Adrenal gland (tissue), 12 donors: ENCODE results near the gene ZNF236. TPM values are rescaled to one million over a fixed set of nuclear protein-coding genes. Genes with fewer than 3 reads are reported as not detected.

Source experiments
- DNase-seq, 7 donors: peaks; one replicate each; pipeline ENCODE4 v3.0.0-alpha.2; 2019 to 2020
- H3K27ac ChIP-seq, 5 donors: fragments of 200-600 bp; sonication (generic) in 4 of 5; 1 replicate in 3 of 5; 2 replicates in 2 of 5; pipeline versions ENCODE4 v1.5.1 to v1.8.0; 2016 to 2020; ENCODE audit warnings: mild to moderate bottlenecking in 1 of 5
- H3K27me3 ChIP-seq: fragments of 200-600 bp; 2 replicates; pipeline ENCODE4 v1.8.0; 2021
- H3K36me3 ChIP-seq, 2 donors: fragments of 200-600 bp; replicated peaks in 1 of 2; 1 replicate in 1 of 2; 2 replicates in 1 of 2; pipeline versions ENCODE4 v1.5.1 to v1.8.0; 2018 to 2022
- H3K4me1 ChIP-seq, 2 donors: fragments of 200-600 bp; replicated peaks in 1 of 2; 1 replicate in 1 of 2; 2 replicates in 1 of 2; pipeline versions ENCODE4 v1.5.1 to v1.8.0; 2018 to 2021
- H3K4me3 ChIP-seq, 4 donors: fragments of 200-600 bp; sonication (generic) in 3 of 4; one replicate each; pipeline ENCODE4 v1.5.1; 2016 to 2018
- H3K9me3 ChIP-seq, 3 donors: fragments of 200-600 bp; sonication (generic) in 1 of 3; replicated peaks in 1 of 3; 1 replicate in 2 of 3; 2 replicates in 1 of 3; pipeline versions ENCODE4 v1.5.1 to v1.8.0; 2016 to 2021
- POLR2A ChIP-seq, 2 donors: fragments of 450-650 bp; IDR thresholded peaks; one replicate each; pipeline ENCODE4 v1.6.1; 2017; ENCODE audit warnings: antibody characterized with exemption in 2 of 2, mild to moderate bottlenecking in 2 of 2, moderate library complexity in 1 of 2
- WGBS, 4 donors: extraction: QIAGEN DNeasy Blood & Tissue Kit in 2 of 4; methylation state at CpG; one replicate each; pipeline versions ENCODE4 v1.1.5 to v1.1.7; 2013 to 2017; 5-methylcytosine and 5-hydroxymethylcytosine counted together
- intact Hi-C, 2 donors: fragments of 100-400 bp; cut with DNase I; formaldehyde crosslinking; loops; one replicate each; pipeline versions ENCODE4 v1.14.1 to v1.15.0; 2022 to 2023
- polyA plus RNA-seq, 3 donors: library from polyadenylated mRNA; stranded (reverse); fragments of 200-250 nt in 2 of 3; fragments of 350-450 nt in 1 of 3; fragmentation: Illumina TruSeq in 1 of 3; extraction: RNeasy Lipid Tissue Mini Kit (QIAGEN cat#74804) in 1 of 3; gene quantifications; one replicate each; pipeline ENCODE4 v1.2.3, GENCODE V29; 2013 to 2014
- total RNA-seq, 9 donors: library from RNA; depleted of rRNA in 4 of 9; stranded (reverse); fragments of >200 nt in 4 of 9; fragments of 120-200 nt in 1 of 9; fragmentation: NEBNext Ultra II Directional in 1 of 9; extraction: Animal tissue kit (Norgen Biotek cat#: 25700) in 1 of 9; gene quantifications; one replicate each; pipeline versions ENCODE4 v1.1.0 to v1.2.4, GENCODE V29; 2013 to 2023
- TF ChIP-seq, protein P1 (sequence below), 6 experiments: fragments of 450-650 bp in 4 of 6; fragments of 200-600 bp in 2 of 6; sonication (generic) in 1 of 6; IDR thresholded peaks; 1 replicate in 5 of 6; 2 replicates in 1 of 6; pipeline versions ENCODE4 v1.5.1 to v1.8.0; 2016 to 2021; ENCODE audit warnings: antibody characterized with exemption in 6 of 6, mild to moderate bottlenecking in 2 of 6, moderate library complexity in 1 of 6
- donor health status: healthy with polysubstance abuse.
- donor health status: Bipolar disorder and iron deficiency.
- donor health status: DM: yes; HTN: yes; CAD: no.
- donor health status: DM: no; HTN: no; CAD: no.
- donor health status: DM: no; HTN: no; CAD: no.
- donor health status: DM: yes; HTN: yes; CAD: no.

Gene ZNF236
- total and polyA plus RNA-seq, 12 donors = 2.7 to 35.2 (median 8.1) TPM

DNA sequence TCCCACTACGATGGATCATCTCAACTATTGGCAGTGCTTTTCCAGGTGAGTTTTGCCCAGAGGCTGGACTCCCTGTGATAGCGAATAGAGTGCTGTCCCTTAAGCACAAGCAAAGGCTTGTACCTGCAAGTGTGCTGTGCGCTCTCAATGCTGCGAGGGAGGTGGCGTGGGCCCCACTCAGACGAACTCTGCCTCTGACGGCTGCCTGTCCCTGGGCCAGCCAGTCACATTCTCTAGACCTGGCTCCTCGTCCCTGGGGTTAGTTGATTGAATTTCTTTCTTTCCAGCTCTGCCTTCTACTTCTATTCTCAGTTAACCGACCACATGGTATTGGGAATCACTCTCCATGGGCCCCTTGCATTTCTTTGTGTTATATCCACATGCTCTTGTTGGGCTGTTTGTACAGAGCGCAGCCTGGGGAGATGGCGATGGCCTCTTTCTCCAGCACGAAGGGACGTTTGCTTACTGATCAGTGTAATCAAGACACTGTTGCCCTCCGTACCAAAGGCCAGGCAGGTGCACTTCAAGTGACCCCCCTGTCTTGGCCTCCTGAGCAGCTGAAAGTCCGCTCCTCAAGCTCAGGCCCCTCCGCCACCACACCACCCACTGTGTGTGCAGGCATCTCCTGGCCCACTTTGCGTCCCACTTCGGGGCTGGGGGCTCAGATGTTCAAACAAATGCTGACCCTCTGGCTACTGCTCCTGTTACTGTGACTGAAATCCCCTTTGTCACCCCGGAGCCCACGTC, 151.3 kb downstream of the ZNF236 start:
- no peaks in the 10 kb centered on the region for H3K27me3 ChIP-seq
- no peaks in the 10 kb centered on the region for H3K9me3 ChIP-seq
- no peak overlapping the region for H3K27ac ChIP-seq
- no peak for DNase-seq
- H3K36me3 ChIP-seq = no peaks in the 10 kb centered on the region
- H3K4me1 ChIP-seq = no peaks in the 10 kb centered on the region
- TF ChIP-seq, protein P1, sequence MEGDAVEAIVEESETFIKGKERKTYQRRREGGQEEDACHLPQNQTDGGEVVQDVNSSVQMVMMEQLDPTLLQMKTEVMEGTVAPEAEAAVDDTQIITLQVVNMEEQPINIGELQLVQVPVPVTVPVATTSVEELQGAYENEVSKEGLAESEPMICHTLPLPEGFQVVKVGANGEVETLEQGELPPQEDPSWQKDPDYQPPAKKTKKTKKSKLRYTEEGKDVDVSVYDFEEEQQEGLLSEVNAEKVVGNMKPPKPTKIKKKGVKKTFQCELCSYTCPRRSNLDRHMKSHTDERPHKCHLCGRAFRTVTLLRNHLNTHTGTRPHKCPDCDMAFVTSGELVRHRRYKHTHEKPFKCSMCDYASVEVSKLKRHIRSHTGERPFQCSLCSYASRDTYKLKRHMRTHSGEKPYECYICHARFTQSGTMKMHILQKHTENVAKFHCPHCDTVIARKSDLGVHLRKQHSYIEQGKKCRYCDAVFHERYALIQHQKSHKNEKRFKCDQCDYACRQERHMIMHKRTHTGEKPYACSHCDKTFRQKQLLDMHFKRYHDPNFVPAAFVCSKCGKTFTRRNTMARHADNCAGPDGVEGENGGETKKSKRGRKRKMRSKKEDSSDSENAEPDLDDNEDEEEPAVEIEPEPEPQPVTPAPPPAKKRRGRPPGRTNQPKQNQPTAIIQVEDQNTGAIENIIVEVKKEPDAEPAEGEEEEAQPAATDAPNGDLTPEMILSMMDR (IDR thresholded peaks at IDR 0.05) = no peak
- no peak for TF ChIP-seq POLR2A (IDR thresholded peaks at IDR 0.05)
- intact Hi-C loops = no loop called here
- 96 to 99% (median 96%) methylated on average over 17 to 20 of the region's 20 CpGs for WGBS, 4 donors
- H3K4me3 ChIP-seq = no peak overlapping the region

DNA sequence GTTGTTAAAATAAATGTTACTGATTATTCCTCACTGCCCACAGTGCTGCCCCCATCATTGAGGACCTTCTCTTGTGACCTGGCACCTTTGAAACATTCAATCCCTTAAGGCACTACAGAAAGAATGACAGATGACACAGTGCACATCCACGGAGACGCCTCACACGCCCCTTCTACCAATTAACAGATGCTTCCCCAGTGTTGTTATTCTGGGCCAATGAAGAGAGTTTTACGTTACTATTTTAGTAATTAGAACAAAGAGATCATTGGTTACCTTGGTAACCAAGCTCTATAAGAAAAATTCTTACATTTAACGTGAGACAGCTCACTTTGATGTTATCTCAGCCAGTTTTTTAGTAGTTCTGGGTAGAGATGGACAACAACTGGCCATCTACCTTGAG, 152.0 kb downstream of the ZNF236 start:
- Histone ChIP-seq H3K4me3 (no peak overlapping the region), H3K4me1 (no peaks in the 10 kb centered on the region), H3K9me3 (no peaks in the 10 kb centered on the region), H3K27ac (no peak overlapping the region), H3K27me3 (no peaks in the 10 kb centered on the region), H3K36me3 (no peaks in the 10 kb centered on the region)
- DNase-seq = no peak
- WGBS, 4 donors = 87 to 90% (median 90%) methylated on average over 5 of the region's 5 CpGs
- no peak for TF ChIP-seq POLR2A (IDR thresholded peaks at IDR 0.05)
- TF ChIP-seq, protein P1 (IDR thresholded peaks at IDR 0.05) = no peak
- intact Hi-C loops = no loop called here

DNA sequence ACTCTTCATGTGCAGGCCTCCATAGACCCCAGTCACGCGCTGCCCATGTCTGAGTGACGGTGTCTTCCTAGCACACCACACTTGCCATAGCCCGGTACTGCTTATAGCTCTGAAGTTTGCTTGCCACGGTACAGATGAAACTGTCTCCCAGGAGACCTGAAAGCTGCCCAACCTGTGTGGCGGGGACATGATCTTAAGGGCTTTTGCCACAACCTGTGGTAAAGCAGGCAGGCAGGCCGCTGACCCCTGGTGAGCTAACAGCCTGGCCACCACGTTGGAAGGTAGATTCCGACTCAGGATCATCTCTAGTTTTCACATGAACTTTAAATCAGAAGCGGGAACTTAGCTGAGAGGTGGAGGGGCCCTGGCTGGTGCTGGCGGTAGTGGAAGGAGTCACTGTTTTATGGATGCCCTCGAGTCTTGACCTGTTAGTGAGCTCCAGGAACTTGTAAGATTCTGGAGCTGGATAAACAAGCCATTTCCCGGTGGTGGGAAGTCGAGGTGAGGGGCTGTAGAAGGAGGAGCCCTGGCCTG, 153.3 kb downstream of the ZNF236 start:
- Histone ChIP-seq H3K27ac (no peak overlapping the region), H3K9me3 (no peaks in the 10 kb centered on the region), H3K4me3 (no peak overlapping the region), H3K4me1 (no peaks in the 10 kb centered on the region), H3K27me3 (no peaks in the 10 kb centered on the region), H3K36me3 (no peaks in the 10 kb centered on the region)
- 90 to 92% (median 92%) methylated on average over 6 to 14 of the region's 14 CpGs for WGBS, 4 donors
- intact Hi-C loops = no loop called here
- no peak for TF ChIP-seq POLR2A (IDR thresholded peaks at IDR 0.05)
- peak in 1 of 7 donors; percentile 7 for DNase-seq

DNA sequence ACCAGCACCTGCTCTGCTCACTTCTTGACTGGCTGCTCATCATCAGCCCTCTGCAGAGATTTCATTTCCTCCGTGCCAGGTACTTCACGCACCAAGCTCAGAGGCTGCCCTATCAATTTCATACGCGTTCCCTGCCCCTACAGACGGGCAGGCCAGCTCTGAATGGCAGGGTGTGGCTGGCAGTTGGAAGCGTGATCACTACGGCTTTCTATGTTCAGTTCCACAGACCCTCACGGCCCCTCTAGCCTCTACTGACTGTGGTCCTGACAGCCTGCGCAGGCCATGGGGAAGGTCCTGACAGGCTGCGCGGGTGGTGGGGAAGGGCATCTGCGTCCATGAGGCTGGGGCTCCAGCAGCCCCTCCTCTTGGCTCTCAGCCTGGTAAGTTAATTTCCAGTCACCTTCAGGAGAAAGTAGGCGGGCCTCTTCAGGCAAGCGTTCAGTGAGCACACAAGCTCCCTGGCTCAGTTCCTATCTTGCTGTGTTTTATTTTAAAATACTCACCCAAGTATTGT, 154.8 kb downstream of the ZNF236 start:
- Histone ChIP-seq H3K4me1 (no peaks in the 10 kb centered on the region), H3K4me3 (no peak overlapping the region), H3K9me3 (no peaks in the 10 kb centered on the region), H3K27me3 (no peaks in the 10 kb centered on the region), H3K36me3 (no peaks in the 10 kb centered on the region), H3K27ac (no peak overlapping the region)
- TF ChIP-seq, protein P1 (IDR thresholded peaks at IDR 0.05) = no peak
- no peak for TF ChIP-seq POLR2A (IDR thresholded peaks at IDR 0.05)
- intact Hi-C loops = no loop called here
- DNase-seq = peak in 1 of 7 donors; percentile 10
- 77 to 85% (median 82%) methylated on average over 10 to 14 of the region's 14 CpGs for WGBS, 4 donors
